ENCODE measurements around the gene MRNIP.

MRNIP gene

GRCh38 chr5:179806250-179807048 lies 52.2 kb downstream of the MRNIP start, which contains the start of gene MGAT4B:
TSS of gene MGAT4B (minus strand) at chr5:179806866. CDS start at chr5:179806583, 283 bp downstream.
- FAIRE-seq (no peak), DNase-seq (ENCODE audit: insufficient read length, low spot score) (peak; percentile 90)
- TF ChIP-seq CTCF (IDR thresholded peaks at IDR 0.05; ENCODE audit: insufficient read depth, missing control alignments), result no peak

- FAIRE-seq, result no peak
- DNase-seq (ENCODE audit: insufficient read length, low spot score), result no peak
- TF ChIP-seq CTCF (IDR thresholded peaks at IDR 0.05; ENCODE audit: insufficient read depth, missing control alignments), result no peak
Observed at GRCh38 chr5:179805529-179806249, 52.9 kb downstream of the MRNIP start.

GRCh38 chr5:179805070-179805528 lies 53.5 kb downstream of the MRNIP start:
- DNase-seq (ENCODE audit: insufficient read length, low spot score) (no peak), FAIRE-seq (no peak)
- TF ChIP-seq CTCF (IDR thresholded peaks at IDR 0.05; ENCODE audit: insufficient read depth, missing control alignments), result no peak

GRCh38 chr5:179804555-179804947 lies 54.1 kb downstream of the MRNIP start:
- no peak for TF ChIP-seq CTCF (IDR thresholded peaks at IDR 0.05; ENCODE audit: insufficient read depth, missing control alignments)
- DNase-seq (ENCODE audit: insufficient read length, low spot score) (no peak), FAIRE-seq (no peak)

GRCh38 chr5:179803651-179804554 lies 54.7 kb downstream of the MRNIP start:
- DNase-seq (ENCODE audit: insufficient read length, low spot score), result no peak
- no peak for FAIRE-seq
- TF ChIP-seq CTCF (IDR thresholded peaks at IDR 0.05; ENCODE audit: insufficient read depth, missing control alignments), result no peak

GRCh38 chr5:179802950-179803562 lies 55.6 kb downstream of the MRNIP start:
- FAIRE-seq (no peak), DNase-seq (ENCODE audit: insufficient read length, low spot score) (no peak)
- TF ChIP-seq CTCF (IDR thresholded peaks at IDR 0.05; ENCODE audit: insufficient read depth, missing control alignments), result no peak

All from D721Med (cell line).